HEK293T (cell line): ENCODE data around the gene SETBP1.

Experiments used
- FOXK2 ChIP-seq: fragments of 450-650 bp; IDR thresholded peaks from 2 replicates; pipeline ENCODE4 v1.6.1; 2016; ENCODE audit warnings: mild to moderate bottlenecking
- PKNOX1 ChIP-seq: fragments of 450-650 bp; IDR thresholded peaks from 2 replicates; pipeline ENCODE4 v1.6.1; 2016
- SP1 ChIP-seq: fragments of 450-650 bp; IDR thresholded peaks from 2 replicates; pipeline ENCODE4 v1.6.1; 2017
- SUZ12 ChIP-seq: fragments of 450-650 bp; IDR thresholded peaks from 2 replicates; pipeline ENCODE4 v1.6.1; 2016; ENCODE audit warnings: mild to moderate bottlenecking
- ZNF384 ChIP-seq: fragments of 450-650 bp; IDR thresholded peaks from 2 replicates; pipeline ENCODE4 v1.6.1; 2016

GRCh38 chr18:44830581-44830980 lies 149.9 kb downstream of the SETBP1 start:
- TF ChIP-seq ZNF384, result no peak
- TF ChIP-seq PKNOX1, result no peak
- TF ChIP-seq FOXK2, result no peak
- TF ChIP-seq SUZ12, result no peak
- no peak for TF ChIP-seq SP1
